Activated CD4-positive, CD25-positive, alpha-beta regulatory T cell (primary cell): ENCODE measurements around the gene GNG8.

Experiments used
- DNase-seq, 4 experiments: peaks; one replicate each; lab custom pipeline; 2025; lab: John Stamatoyannopoulos, UW

The GNG8 gene

GRCh38 chr19:46618670-46619231 lies 17.3 kb downstream of the GNG8 start:
- DNase-seq, result no peak

DNA sequence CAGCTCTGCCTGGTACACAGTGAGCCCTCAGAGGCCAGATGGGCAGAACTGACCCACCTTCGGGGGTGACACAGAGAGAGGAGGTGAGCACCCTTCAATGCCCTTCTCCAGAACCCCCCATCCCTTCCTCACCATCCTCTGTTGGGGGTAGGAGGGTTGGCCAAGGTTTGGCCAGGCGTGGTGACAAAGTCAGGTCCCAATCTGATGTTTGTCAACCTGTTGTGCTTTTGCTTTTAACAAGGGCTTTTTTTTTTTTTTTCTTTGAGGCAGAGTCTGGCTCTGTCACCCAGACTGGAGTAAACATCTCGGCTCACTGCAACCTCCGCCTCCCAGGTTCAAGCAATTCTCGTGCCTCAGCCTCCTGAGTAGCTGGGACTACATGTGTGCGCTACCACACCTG lies 18.4 kb downstream of the GNG8 start:
- no peak for DNase-seq

DNA sequence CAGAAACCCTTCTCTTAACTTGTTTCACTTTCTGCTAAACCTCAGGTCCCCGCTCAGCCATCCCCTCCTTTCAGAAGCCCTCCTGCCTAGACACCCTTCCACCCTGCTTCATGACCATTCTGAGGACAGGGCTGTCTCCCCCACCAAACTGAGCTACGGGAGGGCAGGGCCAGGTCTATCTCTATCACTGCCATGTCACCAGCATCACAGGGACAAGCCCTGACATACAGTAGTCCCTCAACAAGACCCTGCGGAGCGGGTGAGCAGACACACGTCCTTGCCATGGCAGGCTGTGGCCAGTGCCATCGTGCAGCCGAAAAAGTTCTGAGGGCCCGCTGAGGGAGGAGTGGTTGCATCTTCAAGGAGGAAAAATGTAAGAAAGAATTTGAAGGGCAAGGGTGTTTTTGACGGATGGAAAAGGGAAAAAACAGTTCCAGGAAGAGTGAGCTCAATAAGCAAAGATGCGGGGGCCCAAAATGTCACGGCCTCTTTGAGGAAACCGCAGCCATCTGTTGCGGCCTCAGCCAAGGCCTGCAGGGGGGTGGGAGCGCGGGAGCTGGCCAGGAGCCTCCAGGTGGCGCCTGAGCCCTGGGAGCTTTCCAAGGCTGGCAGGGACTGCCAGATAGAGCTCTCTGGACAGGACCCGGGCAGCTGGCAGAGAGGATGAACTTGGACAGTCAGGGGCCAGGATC lies 19.2 kb downstream of the GNG8 start:
- no peak for DNase-seq

GRCh38 chr19:46615966-46616365 lies 20.0 kb downstream of the GNG8 start:
- no peak for DNase-seq

DNA sequence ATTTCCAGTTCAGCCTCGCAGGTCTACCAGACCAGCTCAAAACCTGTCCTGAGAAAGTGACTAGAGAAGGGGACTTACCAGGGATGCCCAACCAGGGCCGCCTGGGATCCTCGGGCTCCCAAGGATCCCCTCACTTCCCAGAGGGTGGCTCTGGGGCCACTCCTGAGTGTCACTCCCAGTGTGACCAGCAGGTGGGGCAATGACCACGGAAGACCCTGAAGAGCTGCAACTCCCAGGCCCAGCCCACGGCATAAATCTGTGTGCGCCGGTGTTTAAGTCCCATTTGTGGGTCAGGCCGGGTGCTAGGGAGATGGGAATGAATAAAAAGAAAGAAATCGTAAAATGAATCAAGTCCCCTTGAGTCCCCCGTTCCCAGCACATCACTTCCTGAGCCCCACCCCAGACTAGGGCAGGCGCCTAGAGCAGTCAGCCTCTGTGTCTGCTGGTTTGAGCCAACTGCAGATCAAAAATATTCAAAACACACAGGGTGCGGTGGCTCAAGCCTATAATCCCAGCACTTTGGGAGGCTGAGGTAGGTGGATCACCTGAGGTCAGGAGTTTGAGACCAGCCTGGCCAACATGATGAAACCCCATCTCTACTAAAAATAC lies 21.8 kb downstream of the GNG8 start:
- peak; percentile 60 to 85 (median 68) for DNase-seq

GRCh38 chr19:46613525-46613924 lies 22.5 kb downstream of the GNG8 start:
- no peak for DNase-seq

DNA sequence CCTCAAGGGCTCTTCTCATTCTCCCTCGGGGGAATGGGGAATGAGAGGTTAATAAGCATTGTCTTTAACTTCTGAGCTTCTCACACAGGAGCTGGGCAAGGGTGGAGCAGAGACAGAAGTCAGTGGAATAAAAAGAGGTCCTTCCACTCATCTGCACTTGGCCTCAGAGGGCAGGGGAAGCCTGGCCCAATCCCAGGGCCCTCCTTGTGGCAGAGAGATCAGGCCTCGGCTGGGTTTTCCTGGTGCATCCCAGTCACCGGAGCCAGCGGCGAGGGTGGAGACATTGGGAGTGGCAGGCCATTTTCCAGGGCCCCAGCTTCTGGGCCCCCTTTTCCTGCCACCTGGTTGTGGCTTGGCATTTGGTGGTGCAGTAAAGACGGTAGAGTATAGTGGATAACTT lies 24.2 kb downstream of the GNG8 start:
- no peak for DNase-seq

- DNase-seq, result no peak
Observed at GRCh38 chr19:46610851-46611770, 24.9 kb downstream of the GNG8 start.

GRCh38 chr19:46610413-46610775 lies 25.6 kb downstream of the GNG8 start:
- no peak for DNase-seq

DNA sequence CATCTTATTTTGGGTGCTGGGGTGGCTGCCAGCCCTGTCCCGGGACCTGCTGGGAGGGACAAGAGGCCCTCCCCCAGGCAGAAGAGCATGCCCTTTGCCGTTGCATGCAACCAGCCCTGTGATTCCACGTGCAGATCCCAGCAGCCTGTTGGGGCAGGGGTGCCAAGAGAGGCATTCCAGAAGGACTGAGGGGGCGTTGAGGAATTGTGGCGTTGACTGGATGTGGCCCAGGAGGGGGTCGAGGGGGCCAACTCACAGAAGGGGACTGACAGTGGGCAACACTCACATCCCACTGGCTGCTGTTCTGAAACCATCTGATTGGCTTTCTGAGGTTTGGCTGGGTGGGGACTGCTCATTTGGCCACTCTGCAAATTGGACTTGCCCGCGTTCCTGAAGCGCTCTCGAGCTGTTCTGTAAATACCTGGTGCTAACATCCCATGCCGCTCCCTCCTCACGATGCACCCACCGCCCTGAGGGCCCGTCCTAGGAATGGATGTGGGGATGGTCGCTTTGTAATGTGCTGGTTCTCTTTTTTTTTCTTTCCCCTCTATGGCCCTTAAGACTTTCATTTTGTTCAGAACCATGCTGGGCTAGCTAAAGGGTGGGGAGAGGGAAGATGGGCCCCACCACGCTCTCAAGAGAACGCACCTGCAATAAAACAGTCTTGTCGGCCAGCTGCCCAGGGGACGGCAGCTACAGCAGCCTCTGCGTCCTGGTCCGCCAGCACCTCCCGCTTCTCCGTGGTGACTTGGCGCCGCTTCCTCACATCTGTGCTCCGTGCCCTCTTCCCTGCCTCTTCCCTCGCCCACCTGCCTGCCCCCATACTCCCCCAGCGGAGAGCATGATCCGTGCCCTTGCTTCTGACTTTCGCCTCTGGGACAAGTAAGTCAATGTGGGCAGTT lies 26.2 kb downstream of the GNG8 start:
- DNase-seq, result no peak

- no peak for DNase-seq
Observed at GRCh38 chr19:46608581-46609345, 27.2 kb downstream of the GNG8 start.

GRCh38 chr19:46608178-46608577 lies 27.8 kb downstream of the GNG8 start:
- DNase-seq, result no peak

DNA sequence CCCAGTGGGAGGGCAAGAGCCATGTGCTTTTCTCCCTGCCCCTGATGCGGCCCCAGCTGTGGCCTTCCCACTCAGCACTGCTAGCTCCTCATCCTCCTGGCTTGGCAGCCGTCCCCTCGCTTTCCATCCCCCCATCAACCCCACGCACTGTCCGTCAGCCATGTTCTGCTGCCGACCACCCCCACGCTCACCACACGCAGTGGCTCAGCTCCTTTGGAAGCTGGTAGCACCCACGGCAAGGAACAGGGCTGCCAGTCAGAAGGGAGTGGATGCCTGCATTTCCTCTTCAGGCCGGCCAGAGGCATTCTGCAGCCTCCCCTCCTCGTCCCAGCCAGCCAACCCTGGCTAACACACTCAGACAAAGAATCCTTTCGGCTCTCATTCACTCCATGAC lies 28.6 kb downstream of the GNG8 start:
- DNase-seq, result no peak

GRCh38 chr19:46606681-46607447 lies 29.1 kb downstream of the GNG8 start:
- no peak for DNase-seq

GRCh38 chr19:46606019-46606418 lies 30.0 kb downstream of the GNG8 start:
- DNase-seq, result no peak

GRCh38 chr19:46605356-46605821 lies 30.6 kb downstream of the GNG8 start:
- no peak for DNase-seq

- DNase-seq, result no peak
Observed at GRCh38 chr19:46604781-46605355, 31.1 kb downstream of the GNG8 start.

- DNase-seq, result no peak
Observed at GRCh38 chr19:46603752-46604231, 32.2 kb downstream of the GNG8 start.

DNA sequence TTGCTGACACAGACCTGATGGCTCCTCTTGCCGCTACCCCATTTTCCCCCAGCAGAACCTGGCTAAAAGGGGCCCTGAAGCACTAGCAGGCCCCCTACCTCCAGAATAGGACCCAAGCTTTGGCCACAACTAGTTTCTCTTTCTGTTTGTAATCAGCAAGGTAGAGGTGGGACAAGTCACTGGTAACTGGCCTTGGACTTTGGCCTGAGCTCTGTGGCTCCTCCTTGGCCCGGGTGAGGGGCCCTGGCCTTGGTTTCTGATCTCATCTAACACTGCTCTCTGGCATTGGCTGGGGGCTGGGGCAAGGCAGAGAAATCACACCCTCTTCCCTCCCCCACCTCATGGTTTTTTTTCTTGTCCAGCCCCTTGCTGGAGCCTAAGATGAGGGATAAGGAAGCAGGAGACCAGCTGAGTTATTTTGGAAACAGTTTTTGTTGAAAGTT lies 32.8 kb downstream of the GNG8 start:
- DNase-seq, result no peak
